ENCODE data around the gene TMEM131.

Gene TMEM131

GRCh38 chr2:97758131-97758705 lies 237.5 kb downstream of the TMEM131 start:
- Histone ChIP-seq H3K36me3 (ENCODE audit: control insufficient read depth, insufficient read depth, low read length) (peaks cover 38% of the 10 kb centered on the region), H3K27me3 (replicated peaks; ENCODE audit: control insufficient read depth, insufficient read depth, low read length) (no peaks in the 10 kb centered on the region), H3K4me3 (replicated peaks; ENCODE audit: low read depth, low read length) (no peak overlapping the region)
- DNase-seq (ENCODE audit: extremely low read depth, insufficient read length): no peak
- no peak for TF ChIP-seq CTCF (IDR thresholded peaks at IDR 0.05; ENCODE audit: insufficient read depth, low read length, poor library complexity, severe bottlenecking)

- no peak for DNase-seq (ENCODE audit: extremely low read depth, insufficient read length)
- TF ChIP-seq CTCF (IDR thresholded peaks at IDR 0.05; ENCODE audit: insufficient read depth, low read length, poor library complexity, severe bottlenecking): no peak
- Histone ChIP-seq H3K4me3 (replicated peaks; ENCODE audit: low read depth, low read length) (no peak overlapping the region), H3K27me3 (replicated peaks; ENCODE audit: control insufficient read depth, insufficient read depth, low read length) (no peaks in the 10 kb centered on the region), H3K36me3 (ENCODE audit: control insufficient read depth, insufficient read depth, low read length) (peaks cover 35% of the 10 kb centered on the region)
Observed at GRCh38 chr2:97757062-97757461, 238.7 kb downstream of the TMEM131 start.

GRCh38 chr2:97755491-97755890 lies 240.3 kb downstream of the TMEM131 start:
- no peaks in the 10 kb centered on the region for H3K27me3 ChIP-seq (replicated peaks; ENCODE audit: control insufficient read depth, insufficient read depth, low read length)

GRCh38 chr2:97754690-97755346 lies 240.9 kb downstream of the TMEM131 start:
- H3K4me3 ChIP-seq (replicated peaks; ENCODE audit: low read depth, low read length): no peak overlapping the region
- DNase-seq (ENCODE audit: extremely low read depth, insufficient read length): no peak
- peaks cover 21% of the 10 kb centered on the region for H3K36me3 ChIP-seq (ENCODE audit: control insufficient read depth, insufficient read depth, low read length)
- no peak for TF ChIP-seq CTCF (IDR thresholded peaks at IDR 0.05; ENCODE audit: insufficient read depth, low read length, poor library complexity, severe bottlenecking)
- no peaks in the 10 kb centered on the region for H3K27me3 ChIP-seq (replicated peaks; ENCODE audit: control insufficient read depth, insufficient read depth, low read length)

More at GRCh38 chr2:97755491-97755890, 240.3 kb downstream of the TMEM131 start:
- no peak for DNase-seq (ENCODE audit: extremely low read depth, insufficient read length)
- Histone ChIP-seq H3K4me3 (replicated peaks; ENCODE audit: low read depth, low read length) (no peak overlapping the region), H3K36me3 (ENCODE audit: control insufficient read depth, insufficient read depth, low read length) (peaks cover 24% of the 10 kb centered on the region)
- TF ChIP-seq CTCF (IDR thresholded peaks at IDR 0.05; ENCODE audit: insufficient read depth, low read length, poor library complexity, severe bottlenecking): no peak

GRCh38 chr2:97752342-97753334 lies 243.1 kb downstream of the TMEM131 start:
- DNase-seq (ENCODE audit: extremely low read depth, insufficient read length): no peak
- no peak for TF ChIP-seq CTCF (IDR thresholded peaks at IDR 0.05; ENCODE audit: insufficient read depth, low read length, poor library complexity, severe bottlenecking)
- Histone ChIP-seq H3K27me3 (replicated peaks; ENCODE audit: control insufficient read depth, insufficient read depth, low read length) (no peaks in the 10 kb centered on the region), H3K4me3 (replicated peaks; ENCODE audit: low read depth, low read length) (no peak overlapping the region), H3K36me3 (ENCODE audit: control insufficient read depth, insufficient read depth, low read length) (peaks cover 9% of the 10 kb centered on the region)

All from GM06990 (cell line).